ENCODE measurements around the gene CSDE1.
"Not testable (repeated sequence)": the region's sequence is repeated elsewhere in the genome, so short reads cannot be mapped to it uniquely, and the experiment has no call there.

Gene CSDE1

DNA sequence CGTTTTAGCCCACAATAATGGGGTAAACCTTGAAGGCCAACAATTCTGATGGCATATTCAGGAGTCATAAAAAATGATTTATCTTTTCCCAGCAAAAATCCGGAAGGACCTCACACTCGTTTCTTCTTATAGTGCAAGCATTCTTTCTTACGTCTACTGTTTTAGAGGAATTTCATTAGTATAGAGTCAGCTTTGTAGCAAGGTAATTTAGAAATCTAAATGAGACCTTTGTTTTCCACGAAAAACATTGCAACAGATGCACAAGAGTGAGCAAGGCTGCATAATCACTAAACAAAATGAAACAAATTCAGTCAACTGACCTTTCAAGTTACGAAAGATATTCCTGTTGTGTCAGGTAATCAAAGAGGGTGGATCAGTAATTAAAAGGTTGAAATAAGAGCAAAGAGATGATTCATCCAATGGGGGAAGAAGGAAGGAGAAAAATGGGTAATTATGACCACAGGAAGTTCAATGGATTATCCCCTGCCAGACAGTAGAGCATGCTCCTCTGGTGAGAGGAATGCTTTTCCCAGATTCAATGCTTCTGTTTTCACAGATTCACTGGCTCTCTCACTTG lies 560 bp upstream of the CSDE1 start:
- DNase-seq (no peak), ATAC-seq (replicated peaks) (no peak)
- Mint-ChIP-seq H3K4me1 (ENCODE audit: low read depth in 2 of 2) (peaks cover 39 to 50% of the 10 kb centered on the region in 2 donors), H3K27me3 (no peaks in the 10 kb centered on the region), H3K9me3 (peaks cover 4 to 7% of the 10 kb centered on the region in 2 donors), H3K36me3 (ENCODE audit: insufficient read depth) (peaks cover 29% of the 10 kb centered on the region), H3K4me3 (peak overlapping the region; percentile 99 to 100), H3K27ac (peak overlapping the region; percentile 100)

DNA sequence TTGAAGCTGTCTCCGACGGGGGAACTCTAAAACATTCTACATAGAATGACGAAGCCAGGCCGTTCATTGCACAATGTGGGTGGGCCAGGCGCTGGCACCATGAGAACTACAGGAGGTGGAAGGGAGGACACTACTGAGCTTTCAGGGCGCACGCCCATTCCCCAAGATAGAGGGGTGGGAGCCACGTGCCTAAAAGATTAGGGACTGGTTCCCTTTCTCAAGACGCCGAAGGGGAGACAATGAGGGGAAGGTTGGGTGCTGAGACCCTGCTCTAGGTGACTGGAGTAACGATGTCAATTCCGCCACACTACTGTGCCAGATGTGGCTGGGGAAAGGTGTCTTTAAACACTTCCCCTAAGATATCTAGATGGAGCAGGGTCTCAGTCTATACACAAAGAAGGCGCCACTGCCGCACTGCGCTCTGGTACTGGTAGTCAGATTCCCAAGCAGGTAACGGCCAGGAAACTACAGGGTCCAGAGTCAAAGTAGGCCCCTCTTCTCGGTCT lies 782 bp downstream of the CSDE1 start:
- Mint-ChIP-seq H3K4me3 (peak overlapping the region; percentile 99 to 100), H3K4me1 (ENCODE audit: low read depth in 2 of 2) (peaks cover 47 to 59% of the 10 kb centered on the region in 2 donors), H3K36me3 (ENCODE audit: insufficient read depth) (peaks cover 36% of the 10 kb centered on the region), H3K27ac (peak overlapping the region; percentile 100), H3K9me3 (peaks cover 2 to 7% of the 10 kb centered on the region in 2 donors), H3K27me3 (no peaks in the 10 kb centered on the region)
- DNase-seq (peak in 1 of 3 experiments; percentile 5), ATAC-seq (replicated peaks) (no peak)

DNA sequence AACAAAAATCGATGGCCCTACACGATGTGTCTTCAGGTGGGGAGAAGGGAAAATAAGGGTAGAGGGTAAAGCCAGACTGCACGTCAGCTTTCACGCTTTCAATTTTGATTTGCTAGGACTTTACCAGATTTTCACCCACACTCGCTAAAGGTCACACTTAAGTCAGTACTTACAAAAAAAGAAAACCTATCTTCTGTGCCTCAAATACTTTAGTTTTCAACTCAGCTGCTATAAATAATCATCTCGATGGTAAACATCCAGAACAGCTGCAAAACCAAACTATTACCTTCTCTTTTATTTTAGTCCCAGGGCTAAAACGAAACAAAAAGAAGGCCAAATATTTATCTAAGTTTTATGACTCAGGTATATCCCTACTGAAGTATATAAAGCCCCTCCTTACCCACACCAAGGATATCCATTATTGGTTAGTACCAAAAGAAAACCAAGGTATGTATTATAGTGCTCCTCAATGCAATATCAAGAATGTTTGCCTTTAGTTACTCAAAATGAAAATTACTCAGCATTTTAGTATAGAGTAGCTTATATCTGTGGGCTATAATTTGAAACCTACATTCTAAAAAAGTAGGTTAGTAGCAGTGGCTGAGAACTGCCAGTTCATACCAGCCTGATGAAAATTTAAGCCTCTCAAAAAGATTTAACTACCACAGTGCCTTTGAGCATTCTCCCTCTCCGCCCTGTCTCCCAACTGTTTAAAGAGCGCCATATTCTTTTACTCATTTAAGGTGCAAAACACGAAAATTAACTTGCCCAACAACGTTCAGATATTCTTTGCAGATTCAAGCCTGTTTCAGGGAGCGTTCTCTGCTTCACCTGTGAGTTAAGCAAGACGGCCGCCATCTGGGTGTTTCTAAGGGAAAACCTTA lies 1.5 kb downstream of the CSDE1 start:
- Mint-ChIP-seq H3K36me3 (ENCODE audit: insufficient read depth) (peaks cover 42% of the 10 kb centered on the region), H3K27ac (peak overlapping the region; percentile 100), H3K27me3 (no peaks in the 10 kb centered on the region), H3K4me3 (peak overlapping the region; percentile 99 to 100), H3K9me3 (peaks cover 2 to 7% of the 10 kb centered on the region in 2 donors), H3K4me1 (ENCODE audit: low read depth in 2 of 2) (peaks cover 54 to 66% of the 10 kb centered on the region in 2 donors)
- DNase-seq (no peak), ATAC-seq (replicated peaks) (peak; percentile 7)

DNA sequence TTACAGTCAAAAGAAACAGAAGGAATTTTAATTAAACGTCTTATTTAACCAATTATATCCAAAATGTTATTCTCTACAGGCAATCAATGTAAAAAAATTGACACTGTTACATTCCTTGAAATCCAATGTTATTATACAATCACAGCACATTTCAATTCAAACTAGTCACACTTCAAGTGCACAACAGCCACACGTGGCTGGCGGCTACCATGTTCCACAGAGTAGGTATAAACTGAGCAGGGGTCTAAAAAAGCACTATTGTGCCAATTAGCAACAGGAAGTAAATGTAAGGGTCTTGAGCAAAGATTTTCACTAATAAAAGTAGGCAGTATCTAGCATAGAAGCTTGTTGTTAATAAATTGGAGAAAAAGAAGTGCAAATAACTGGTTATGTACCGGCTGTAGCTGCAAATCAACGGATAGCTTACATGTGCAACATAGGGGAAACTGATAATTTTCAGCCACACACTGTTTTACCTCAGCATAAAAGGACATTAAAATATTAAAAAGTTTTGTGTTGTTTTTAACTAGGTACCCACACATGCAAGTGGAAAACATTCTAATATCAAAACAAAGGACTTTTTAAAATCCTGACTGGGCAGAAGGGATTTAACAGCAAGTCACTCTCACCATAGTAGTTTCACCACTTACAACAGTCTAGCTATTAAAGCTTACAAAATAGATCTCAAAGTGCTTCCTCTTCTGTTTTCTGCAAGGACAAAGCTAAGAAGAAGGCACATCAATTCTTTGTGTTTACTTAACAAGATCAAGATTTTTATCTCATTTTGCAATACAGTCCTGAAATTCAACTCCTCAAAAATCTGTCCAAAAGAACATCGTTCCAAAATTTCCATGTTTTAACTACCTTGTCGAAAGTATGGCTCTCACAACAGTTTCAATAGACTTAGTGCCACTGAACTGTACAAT lies 2.5 kb downstream of the CSDE1 start:
- Mint-ChIP-seq H3K9me3 (peaks cover 2 to 7% of the 10 kb centered on the region in 2 donors), H3K4me3 (peak overlapping the region; percentile 99 to 100), H3K27ac (peak overlapping the region; percentile 100), H3K27me3 (no peaks in the 10 kb centered on the region), H3K36me3 (ENCODE audit: insufficient read depth) (peaks cover 42% of the 10 kb centered on the region), H3K4me1 (ENCODE audit: low read depth in 2 of 2) (peaks cover 57 to 76% of the 10 kb centered on the region in 2 donors)
- ATAC-seq (replicated peaks) (no peak), DNase-seq (no peak)

DNA sequence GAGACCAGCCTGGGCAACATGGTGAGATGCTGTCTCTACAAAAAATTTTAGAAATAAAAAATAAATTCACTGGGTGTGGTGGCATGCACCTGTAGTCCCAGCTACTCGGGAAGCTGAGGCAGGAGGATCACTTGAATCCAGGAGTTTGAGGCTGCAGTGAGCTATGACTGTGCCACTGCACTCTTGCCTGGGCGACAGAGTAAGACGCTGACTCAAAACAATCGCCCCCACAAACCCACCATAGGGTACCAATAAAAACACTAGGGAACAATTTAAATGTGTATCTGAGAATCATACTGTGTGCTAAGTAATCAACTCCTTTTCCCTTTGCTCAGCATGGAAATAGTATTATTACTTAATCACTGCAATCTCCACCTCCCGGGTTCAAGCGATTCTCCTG lies 4.1 kb downstream of the CSDE1 start:
- H3K9me3 Mint-ChIP-seq; H3K27me3 Mint-ChIP-seq; ATAC-seq (replicated peaks); DNase-seq: not testable (repeated sequence)
- Mint-ChIP-seq H3K36me3 (ENCODE audit: insufficient read depth) (peaks cover 49% of the 10 kb centered on the region), H3K4me3 (peak overlapping the region; percentile 99 to 100), H3K27ac (peak overlapping the region; percentile 76 to 100), H3K4me1 (ENCODE audit: low read depth in 2 of 2) (peaks cover 68 to 91% of the 10 kb centered on the region in 2 donors)

DNA sequence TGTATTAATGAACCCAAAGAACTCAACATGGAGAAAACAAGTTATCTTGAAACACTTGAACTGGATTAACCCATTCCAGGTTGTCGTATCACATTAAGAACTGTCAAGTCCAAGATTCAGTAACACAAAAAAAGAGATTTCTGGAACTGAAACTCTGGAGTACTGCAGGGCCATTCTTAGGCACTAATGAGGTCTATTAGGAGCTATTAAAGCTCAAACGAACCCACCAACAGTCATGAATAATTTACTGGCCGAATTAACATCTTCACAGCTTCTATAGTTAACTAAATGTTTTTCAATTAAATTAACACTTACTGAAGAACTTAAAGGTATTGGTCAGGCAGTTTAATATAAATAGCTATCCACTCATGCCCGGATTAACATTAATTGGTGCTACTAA lies 4.6 kb downstream of the CSDE1 start:
- Mint-ChIP-seq H3K36me3 (ENCODE audit: insufficient read depth) (peaks cover 55% of the 10 kb centered on the region), H3K4me3 (peak overlapping the region; percentile 99 to 100), H3K27ac (no peak overlapping the region), H3K4me1 (ENCODE audit: low read depth in 2 of 2) (peaks cover 67 to 91% of the 10 kb centered on the region in 2 donors), H3K9me3 (peaks cover 0 to 1% of the 10 kb centered on the region in 2 donors), H3K27me3 (no peaks in the 10 kb centered on the region)
- no peak for DNase-seq
- ATAC-seq (replicated peaks) = no peak

DNA sequence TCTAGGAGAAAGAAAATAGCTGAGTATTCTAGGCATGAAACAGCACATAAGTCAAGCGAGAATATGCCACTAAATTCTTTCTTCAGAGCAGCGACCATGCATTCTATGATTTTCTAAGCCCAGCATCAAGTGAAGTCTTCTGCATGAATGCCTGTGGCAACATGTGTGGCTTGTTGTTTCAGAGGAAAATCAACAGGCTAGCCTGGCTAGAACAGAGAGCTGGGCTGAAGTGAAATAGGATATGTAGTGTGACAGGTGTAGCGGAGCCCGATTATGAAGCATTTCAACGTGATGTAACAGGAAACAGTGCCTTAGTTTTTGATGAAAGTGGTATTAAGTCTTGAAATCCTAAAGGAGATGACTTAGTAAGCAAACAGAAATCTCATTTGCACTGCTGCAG lies 7.0 kb downstream of the CSDE1 start:
- H3K4me3 Mint-ChIP-seq = peak overlapping the region in 1 of 2 donors; percentile 99
- H3K27ac Mint-ChIP-seq = peak overlapping the region; percentile 23 to 30
- no peak for ATAC-seq (replicated peaks)
- H3K36me3 Mint-ChIP-seq (ENCODE audit: insufficient read depth) = peaks cover 66% of the 10 kb centered on the region
- H3K9me3 Mint-ChIP-seq = no peaks in the 10 kb centered on the region
- no peaks in the 10 kb centered on the region for H3K27me3 Mint-ChIP-seq
- DNase-seq = no peak
- peaks cover 66 to 90% of the 10 kb centered on the region in 2 donors for H3K4me1 Mint-ChIP-seq (ENCODE audit: low read depth in 2 of 2)

DNA sequence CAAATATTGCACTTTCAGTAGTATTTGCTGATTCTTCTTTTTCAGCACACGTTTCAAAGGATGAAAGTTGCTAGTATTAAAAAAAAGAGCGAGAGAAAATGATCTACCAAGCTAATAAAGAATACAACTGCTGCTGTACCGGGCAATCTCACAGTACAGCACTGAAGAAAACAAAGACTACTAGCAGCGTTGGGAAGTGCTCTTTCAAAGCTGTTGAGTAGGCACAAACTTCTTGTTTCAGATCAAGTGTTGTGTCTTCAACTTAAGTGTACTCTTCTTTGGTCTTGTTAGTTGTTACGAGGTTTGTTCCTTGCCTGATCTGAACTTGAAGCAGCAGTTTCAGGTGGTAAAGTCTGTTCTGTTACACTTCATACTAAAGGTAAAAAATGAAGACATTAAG lies 7.9 kb downstream of the CSDE1 start:
- Mint-ChIP-seq H3K4me3 (peak overlapping the region in 1 of 2 donors; percentile 23), H3K9me3 (no peaks in the 10 kb centered on the region), H3K27ac (peak overlapping the region in 1 of 2 donors; percentile 23), H3K4me1 (ENCODE audit: low read depth in 2 of 2) (peaks cover 58 to 86% of the 10 kb centered on the region in 2 donors), H3K36me3 (ENCODE audit: insufficient read depth) (peaks cover 74% of the 10 kb centered on the region), H3K27me3 (no peaks in the 10 kb centered on the region)
- DNase-seq (no peak), ATAC-seq (replicated peaks) (no peak)

DNA sequence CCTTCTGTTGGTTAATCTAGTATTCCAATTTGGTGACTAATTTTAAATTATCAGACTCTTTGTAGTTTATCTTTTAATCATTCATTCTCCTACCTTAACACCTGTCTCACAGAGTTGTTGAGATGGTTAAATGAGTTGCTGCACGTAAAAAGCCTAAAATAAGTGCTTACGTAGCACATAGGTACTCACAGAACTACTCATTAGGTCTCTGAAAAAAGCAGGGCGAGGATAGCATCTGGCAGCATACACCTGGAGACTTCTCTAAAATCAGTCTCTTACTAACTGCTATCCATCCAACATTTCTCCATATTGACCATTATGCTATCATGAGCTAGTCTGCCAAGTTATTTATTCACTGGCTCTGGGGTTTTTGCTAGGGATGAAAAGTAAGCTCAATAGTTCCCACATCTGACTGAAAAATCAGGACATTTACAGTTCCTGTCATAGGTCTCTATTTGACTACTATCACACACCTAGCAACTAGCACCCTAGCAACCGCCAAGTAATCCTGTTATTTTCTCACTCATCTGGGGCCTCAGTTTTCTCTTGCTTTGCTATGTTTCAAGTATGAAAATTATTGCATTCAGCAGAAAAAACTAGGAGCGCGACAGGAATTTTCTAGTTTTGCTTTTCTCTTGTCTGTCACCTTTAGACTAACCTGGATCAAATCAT lies 11.2 kb downstream of the CSDE1 start:
- Mint-ChIP-seq H3K27ac (peak overlapping the region; percentile 32 to 59), H3K4me3 (no peak overlapping the region), H3K36me3 (ENCODE audit: insufficient read depth) (peaks cover 80% of the 10 kb centered on the region), H3K27me3 (no peaks in the 10 kb centered on the region), H3K4me1 (ENCODE audit: low read depth in 2 of 2) (peaks cover 47 to 81% of the 10 kb centered on the region in 2 donors), H3K9me3 (no peaks in the 10 kb centered on the region)
- DNase-seq (no peak), ATAC-seq (replicated peaks) (no peak)

DNA sequence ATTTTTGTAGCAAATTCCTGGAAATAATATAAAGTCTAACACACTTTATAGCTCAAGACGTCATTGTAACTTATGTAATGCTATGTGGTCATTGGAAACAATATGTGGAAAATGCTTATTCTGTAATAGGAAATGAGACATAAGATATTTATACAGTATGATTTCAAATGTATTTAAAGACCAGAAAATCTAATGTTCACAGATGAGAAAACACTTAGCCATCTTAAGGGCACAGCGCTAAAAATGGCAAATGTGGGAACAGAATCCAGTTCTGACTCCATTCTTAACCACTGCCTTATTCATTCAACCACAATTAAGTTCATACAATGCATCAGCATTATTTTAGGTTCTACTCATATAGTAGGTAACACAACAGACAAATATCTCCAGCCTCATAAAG lies 12.5 kb downstream of the CSDE1 start:
- DNase-seq (no peak), ATAC-seq (replicated peaks) (no peak)
- Mint-ChIP-seq H3K36me3 (ENCODE audit: insufficient read depth) (peaks cover 80% of the 10 kb centered on the region), H3K27me3 (no peaks in the 10 kb centered on the region), H3K4me3 (no peak overlapping the region), H3K4me1 (ENCODE audit: low read depth in 2 of 2) (peaks cover 49 to 78% of the 10 kb centered on the region in 2 donors), H3K9me3 (no peaks in the 10 kb centered on the region), H3K27ac (peak overlapping the region in 1 of 2 donors; percentile 41)

DNA sequence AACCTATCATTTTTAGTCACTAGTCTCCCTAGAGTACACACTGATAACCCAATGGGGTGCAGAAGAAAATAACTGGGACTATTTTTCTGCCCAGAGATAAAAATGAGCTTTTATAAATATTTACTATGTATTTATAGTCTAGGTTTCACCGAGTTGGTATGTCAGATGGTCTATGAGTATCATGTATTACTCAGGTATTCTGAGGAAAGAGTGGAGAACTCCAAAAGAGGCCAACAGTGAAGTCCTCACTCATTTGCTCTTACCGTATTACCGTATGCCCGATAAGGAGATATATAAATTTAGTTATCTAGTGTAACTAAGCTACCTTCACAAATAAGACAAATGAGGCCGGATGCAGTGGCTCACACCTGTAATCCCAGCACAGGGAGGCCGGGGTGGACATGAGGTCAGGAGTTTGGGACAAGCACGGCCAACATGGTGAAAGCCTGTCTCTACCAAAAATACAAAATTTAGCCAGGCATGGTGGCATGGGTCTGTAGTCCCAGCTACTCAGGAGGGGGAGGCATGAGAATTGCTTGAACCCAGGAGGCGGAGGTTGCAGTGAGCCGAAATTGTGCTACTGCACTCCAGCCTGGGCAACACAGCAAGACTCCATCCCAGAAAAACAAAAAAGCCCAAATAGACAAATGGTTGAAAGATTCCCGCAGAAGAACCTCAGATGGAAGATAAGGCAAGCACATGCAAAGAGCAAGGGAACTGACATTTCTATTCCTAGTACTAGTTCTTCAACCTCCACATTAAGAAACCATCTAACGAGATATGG lies 15.6 kb downstream of the CSDE1 start:
- Mint-ChIP-seq H3K27me3 (no peaks in the 10 kb centered on the region), H3K9me3 (no peaks in the 10 kb centered on the region), H3K27ac (no peak overlapping the region), H3K4me1 (ENCODE audit: low read depth in 2 of 2) (peaks cover 34 to 49% of the 10 kb centered on the region in 2 donors), H3K4me3 (no peak overlapping the region), H3K36me3 (ENCODE audit: insufficient read depth) (peaks cover 75% of the 10 kb centered on the region)
- ATAC-seq (replicated peaks) (no peak), DNase-seq (no peak)

DNA sequence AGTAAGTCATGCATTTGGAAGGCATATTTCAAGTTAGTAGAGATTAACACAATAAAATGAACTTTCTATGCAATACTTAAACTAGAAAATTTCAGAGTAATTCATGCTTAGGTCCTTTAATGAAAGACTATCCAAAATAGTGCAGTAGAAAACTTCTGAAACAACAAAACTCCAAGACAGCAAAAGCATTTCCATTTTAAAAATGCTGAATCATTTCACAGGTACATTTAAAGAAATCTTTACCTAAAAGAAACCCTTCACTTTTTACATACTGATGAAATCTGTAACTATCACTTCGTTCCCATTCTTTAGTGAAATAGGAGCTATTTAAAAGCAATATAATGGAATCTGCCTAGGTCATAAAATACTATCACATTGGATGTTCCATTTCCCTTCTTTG lies 17.5 kb downstream of the CSDE1 start:
- no peak overlapping the region for H3K4me3 Mint-ChIP-seq
- ATAC-seq (replicated peaks) (no peak), DNase-seq (no peak)
- no peak overlapping the region for H3K27ac Mint-ChIP-seq
- H3K9me3 Mint-ChIP-seq = no peaks in the 10 kb centered on the region
- no peaks in the 10 kb centered on the region for H3K27me3 Mint-ChIP-seq
- peaks cover 22 to 43% of the 10 kb centered on the region in 2 donors for H3K4me1 Mint-ChIP-seq (ENCODE audit: low read depth in 2 of 2)
- peaks cover 75% of the 10 kb centered on the region for H3K36me3 Mint-ChIP-seq (ENCODE audit: insufficient read depth)
